Psoas muscle (tissue), 8 donors: ENCODE measurements around the gene KNDC1. TPM values are rescaled to one million over a fixed set of nuclear protein-coding genes. Genes with fewer than 3 reads are reported as not detected.

Experiments
- ATAC-seq, 4 donors: fragments of 200-7000 bp; cut with Tn5 transposase; one replicate each; pipeline ENCODE4 v1.9.1; 2020; ENCODE audit warnings: moderate library complexity in 3 of 4, mild to moderate bottlenecking in 2 of 4
- DNase-seq, 2 donors: peaks; one replicate each; pipeline ENCODE4 v3.0.0-alpha.2; 2020
- H3K27ac ChIP-seq: fragments of 200-600 bp; one replicate; pipeline ENCODE4 v1.8.0; 2022
- H3K27me3 ChIP-seq, 3 donors: fragments of 200-600 bp in 1 of 3; one replicate each; pipeline versions ENCODE4 v1.6.1 to v1.8.0; 2013 to 2022; ENCODE audit warnings: low read length in 2 of 3, mild to moderate bottlenecking in 2 of 3, moderate library complexity in 1 of 3; ENCODE audit not compliant: insufficient read depth in 3 of 3
- H3K36me3 ChIP-seq, 2 donors: fragments of 200-600 bp in 1 of 2; one replicate each; pipeline versions ENCODE4 v1.6.1 to v1.8.0; 2013 to 2022; ENCODE audit warnings: low read depth in 1 of 2, mild to moderate bottlenecking in 1 of 2, moderate library complexity in 1 of 2; ENCODE audit not compliant: insufficient read depth in 1 of 2
- H3K4me1 ChIP-seq: fragments of 200-600 bp; one replicate; pipeline ENCODE4 v1.8.0; 2022
- H3K4me3 ChIP-seq: fragments of 200-600 bp; one replicate; pipeline ENCODE4 v1.8.0; 2022; ENCODE audit warnings: mild to moderate bottlenecking
- H3K9me3 ChIP-seq: fragments of 200-600 bp; one replicate; pipeline ENCODE4 v1.8.0; 2022
- WGBS, 3 donors: extraction: QIAGEN DNeasy Blood & Tissue Kit; methylation state at CpG; one replicate each; pipeline versions ENCODE4 v1.1.6 to v1.1.7; 2013; 5-methylcytosine and 5-hydroxymethylcytosine counted together
- intact Hi-C, 2 donors: fragments of 100-400 bp; cut with DNase I; formaldehyde crosslinking; loops; one replicate each; pipeline versions ENCODE4 v1.11.0 to v1.14.2; 2022
- polyA plus RNA-seq, 3 donors: library from polyadenylated mRNA; stranded (reverse); fragments of 200-250 nt; gene quantifications; one replicate each; pipeline ENCODE4 v1.2.3, GENCODE V29; 2013
- total RNA-seq, 4 donors: library from RNA; stranded (reverse); fragmentation: NEBNext Ultra II Directional in 2 of 4; extraction: Animal tissue kit (Norgen Biotek cat#: 25700) in 2 of 4; gene quantifications; one replicate each; pipeline versions ENCODE4 v1.2.1 to v1.2.4, GENCODE V29; 2021 to 2023
- TF ChIP-seq, protein P1 (sequence below): fragments of 200-600 bp; IDR thresholded peaks from one replicate; pipeline ENCODE4 v1.8.0; 2022; ENCODE audit warnings: antibody characterized with exemption
- donor health status: healthy with polysubstance abuse.
- donor health status: DM: no; HTN: no; CAD: no; lungs with moderate emphysema.
- donor health status: Bipolar disorder and iron deficiency.
- donor health status: healthy.
- donor health status: DM: yes; HTN: yes; CAD: no.
- donor health status: DM: no; HTN: no; CAD: no.
- donor health status: DM: no; HTN: no; CAD: no.
- donor health status: DM: yes; HTN: yes; CAD: no.

KNDC1 gene
- total and polyA plus RNA-seq, 7 donors = under 0.01 to 0.10 (median 0.01) TPM; not detected in 4

DNA sequence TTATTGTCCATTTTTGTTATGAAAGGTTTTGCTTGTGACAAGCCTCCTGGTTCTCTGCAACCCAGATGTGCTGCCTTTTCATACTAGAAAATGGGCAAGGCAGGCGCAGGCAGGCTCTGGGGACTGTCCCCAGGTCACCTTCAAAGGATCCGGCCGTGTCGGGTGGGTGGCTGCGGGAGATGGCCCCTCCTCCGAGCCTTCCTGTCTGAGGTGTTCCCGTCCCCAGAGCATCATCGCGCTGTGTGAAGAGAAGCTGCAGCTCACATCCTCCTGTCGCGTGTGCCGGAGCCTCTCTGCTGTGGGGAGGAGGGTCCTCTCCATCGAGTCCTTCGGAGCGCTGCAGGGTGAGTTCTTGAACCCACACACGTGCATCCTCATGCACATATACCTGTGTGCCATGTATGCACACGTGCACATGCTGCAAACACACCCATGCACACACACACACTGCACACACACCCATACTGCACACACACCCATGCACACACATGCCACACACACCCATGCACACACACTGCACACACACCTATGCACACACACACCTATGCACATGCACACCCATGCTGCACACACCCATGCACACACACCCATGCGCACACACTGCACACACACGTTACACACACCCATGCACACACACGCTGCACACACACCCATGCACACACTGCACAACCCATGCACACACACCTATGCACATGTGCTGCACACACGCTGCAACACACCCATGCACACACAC is 23.8 kb downstream of the KNDC1 start:
- DNase-seq = no peak
- 78 to 80% (median 80%) methylated on average over 21 of the region's 21 CpGs for whole genome bisulfite sequencing, 3 donors
- H3K27me3 ChIP-seq = peaks cover 0 to 51% (median 8%) of the 10 kb centered on the region in 3 donors
- H3K4me3 ChIP-seq = no peak overlapping the region
- H3K9me3 ChIP-seq = no peaks in the 10 kb centered on the region
- TF ChIP-seq, protein P1, sequence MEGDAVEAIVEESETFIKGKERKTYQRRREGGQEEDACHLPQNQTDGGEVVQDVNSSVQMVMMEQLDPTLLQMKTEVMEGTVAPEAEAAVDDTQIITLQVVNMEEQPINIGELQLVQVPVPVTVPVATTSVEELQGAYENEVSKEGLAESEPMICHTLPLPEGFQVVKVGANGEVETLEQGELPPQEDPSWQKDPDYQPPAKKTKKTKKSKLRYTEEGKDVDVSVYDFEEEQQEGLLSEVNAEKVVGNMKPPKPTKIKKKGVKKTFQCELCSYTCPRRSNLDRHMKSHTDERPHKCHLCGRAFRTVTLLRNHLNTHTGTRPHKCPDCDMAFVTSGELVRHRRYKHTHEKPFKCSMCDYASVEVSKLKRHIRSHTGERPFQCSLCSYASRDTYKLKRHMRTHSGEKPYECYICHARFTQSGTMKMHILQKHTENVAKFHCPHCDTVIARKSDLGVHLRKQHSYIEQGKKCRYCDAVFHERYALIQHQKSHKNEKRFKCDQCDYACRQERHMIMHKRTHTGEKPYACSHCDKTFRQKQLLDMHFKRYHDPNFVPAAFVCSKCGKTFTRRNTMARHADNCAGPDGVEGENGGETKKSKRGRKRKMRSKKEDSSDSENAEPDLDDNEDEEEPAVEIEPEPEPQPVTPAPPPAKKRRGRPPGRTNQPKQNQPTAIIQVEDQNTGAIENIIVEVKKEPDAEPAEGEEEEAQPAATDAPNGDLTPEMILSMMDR = no peak
- no peak overlapping the region for H3K27ac ChIP-seq
- H3K36me3 ChIP-seq = no peaks in the 10 kb centered on the region
- no peaks in the 10 kb centered on the region for H3K4me1 ChIP-seq
- no peak for ATAC-seq
- intact Hi-C loops = no loop called here

DNA sequence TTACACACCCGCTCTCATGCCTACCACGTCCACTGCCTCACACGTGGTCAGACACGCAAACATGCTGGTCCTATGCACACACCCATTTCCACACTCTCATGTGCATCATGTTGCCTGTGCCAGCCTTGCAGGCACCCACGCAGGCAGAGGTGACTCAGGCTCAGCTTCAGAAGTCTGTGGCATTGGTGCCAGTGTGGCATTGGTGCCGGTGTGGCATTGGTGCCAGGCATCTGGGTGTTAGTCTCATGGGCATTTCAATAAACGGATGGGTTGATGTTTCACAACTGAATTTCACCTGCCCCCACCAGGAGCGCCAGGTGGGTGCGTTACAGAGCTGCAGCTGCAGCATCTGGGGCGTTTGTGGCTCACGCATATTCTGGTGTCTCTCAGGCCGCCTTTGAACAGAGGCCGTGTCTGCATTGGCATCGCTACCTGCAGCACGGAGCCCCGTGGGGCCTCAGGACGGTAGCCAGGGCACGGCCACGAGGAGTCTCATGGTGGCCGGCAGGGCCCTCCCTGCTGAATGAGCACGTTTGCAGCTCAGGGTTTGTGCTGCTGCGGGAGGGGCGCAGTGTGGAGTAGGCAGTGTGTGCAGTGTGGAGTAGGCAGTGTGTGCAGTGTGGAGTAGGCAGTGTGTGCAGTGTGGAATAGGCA is 24.7 kb downstream of the KNDC1 start:
- WGBS, 3 donors = 80 to 88% (median 80%) methylated on average over 23 of the region's 23 CpGs
- Histone ChIP-seq H3K9me3 (no peaks in the 10 kb centered on the region), H3K27ac (no peak overlapping the region), H3K4me1 (no peaks in the 10 kb centered on the region), H3K27me3 (peaks cover 0 to 53% (median 12%) of the 10 kb centered on the region in 3 donors), H3K4me3 (no peak overlapping the region), H3K36me3 (no peaks in the 10 kb centered on the region)
- ATAC-seq = no peak
- TF ChIP-seq, protein P1 = no peak
- no peak for DNase-seq
- intact Hi-C loops = no loop called here

DNA sequence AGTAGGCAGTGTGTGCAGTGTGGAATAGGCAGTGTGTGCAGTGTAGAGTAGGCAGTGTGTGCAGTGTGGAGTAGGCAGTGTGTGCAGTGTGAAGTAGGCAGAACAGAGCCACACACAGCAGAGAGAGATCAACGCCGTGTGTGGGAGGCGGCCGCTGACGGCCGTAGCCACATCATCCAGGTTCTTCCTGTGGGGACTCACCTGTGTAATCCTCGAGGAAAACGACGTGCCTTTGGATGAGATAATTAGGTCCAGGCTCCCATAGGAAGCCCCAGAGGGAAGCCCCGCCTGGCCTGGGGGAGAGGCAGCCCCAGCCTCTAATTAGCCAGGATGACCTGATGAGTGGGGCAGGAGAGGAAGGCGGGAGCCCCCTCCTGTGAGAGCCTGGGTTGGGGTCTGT is 25.4 kb downstream of the KNDC1 start:
- TF ChIP-seq, protein P1 = no peak
- Histone ChIP-seq H3K9me3 (no peaks in the 10 kb centered on the region), H3K27me3 (peaks cover 0 to 46% (median 12%) of the 10 kb centered on the region in 3 donors), H3K27ac (no peak overlapping the region), H3K4me3 (no peak overlapping the region), H3K36me3 (no peaks in the 10 kb centered on the region), H3K4me1 (no peaks in the 10 kb centered on the region)
- 52 to 58% (median 54%) methylated on average over 10 to 11 of the region's 11 CpGs for WGBS, 3 donors
- DNase-seq (no peak), ATAC-seq (no peak)
- intact Hi-C loops = no loop called here

DNA sequence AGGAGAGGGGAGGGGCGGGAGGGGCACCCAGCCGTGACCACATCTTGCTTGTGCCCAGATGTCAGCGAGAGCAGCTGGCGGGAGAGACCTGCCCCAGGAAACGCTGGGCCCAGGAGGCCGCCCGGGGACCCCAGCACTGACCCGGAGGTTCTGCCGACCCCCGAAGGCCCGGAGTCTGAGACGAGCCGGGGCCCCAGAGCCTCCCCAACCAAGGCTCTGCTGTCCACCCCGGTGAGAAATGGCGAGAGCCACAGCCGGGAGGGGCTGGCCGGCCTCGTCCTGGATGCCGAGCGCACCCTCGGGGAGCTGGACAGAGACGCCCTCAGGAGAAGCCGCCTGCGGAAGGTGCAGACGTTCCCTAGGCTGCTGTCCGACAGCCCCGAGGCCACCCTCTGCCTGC is 25.9 kb downstream of the KNDC1 start:
- 43 to 49% (median 45%) methylated on average over 22 to 27 of the region's 27 CpGs for WGBS, 3 donors
- H3K4me3 ChIP-seq = no peak overlapping the region
- ATAC-seq (no peak), DNase-seq (no peak)
- no peaks in the 10 kb centered on the region for H3K4me1 ChIP-seq
- TF ChIP-seq, protein P1 = no peak
- H3K36me3 ChIP-seq = no peaks in the 10 kb centered on the region
- no peaks in the 10 kb centered on the region for H3K9me3 ChIP-seq
- peaks cover 0 to 41% (median 12%) of the 10 kb centered on the region in 3 donors for H3K27me3 ChIP-seq
- intact Hi-C loops = no loop called here
- H3K27ac ChIP-seq = no peak overlapping the region
